ENCODE measurements around the gene HTT-AS.

HTT-AS gene

GRCh38 chr4:3074078-3074845 lies at the start of gene HTT-AS, which contains the start of gene HTT:
TSS of gene HTT-AS (minus strand) at chr4:3074538.
TSS of gene HTT (plus strand) at chr4:3074681. CDS start at chr4:3074826, 145 bp downstream.
- peak; percentile 81 for DNase-seq (ENCODE audit: low read depth)
- TF ChIP-seq CTCF (IDR thresholded peaks at IDR 0.05; ENCODE audit: control insufficient read depth, extremely low read depth, insufficient read depth), result peak; percentile 26
- peak within 1 kb of the TSS; percentile 99 for H3K4me3 ChIP-seq (ENCODE audit: low read depth, low read length)

- DNase-seq (ENCODE audit: low read depth), result no peak
- no peak for TF ChIP-seq CTCF (IDR thresholded peaks at IDR 0.05; ENCODE audit: control insufficient read depth, extremely low read depth, insufficient read depth)
- H3K4me3 ChIP-seq (ENCODE audit: low read depth, low read length), result no peak overlapping the region
Observed at GRCh38 chr4:3123181-3123671, 48.9 kb upstream of the HTT-AS start.

GRCh38 chr4:3122081-3122563 lies 47.8 kb upstream of the HTT-AS start:
- H3K4me3 ChIP-seq (ENCODE audit: low read depth, low read length), result no peak overlapping the region
- no peak for TF ChIP-seq CTCF (IDR thresholded peaks at IDR 0.05; ENCODE audit: control insufficient read depth, extremely low read depth, insufficient read depth)
- DNase-seq (ENCODE audit: low read depth), result no peak

- DNase-seq (ENCODE audit: low read depth), result no peak
- no peak for TF ChIP-seq CTCF (IDR thresholded peaks at IDR 0.05; ENCODE audit: control insufficient read depth, extremely low read depth, insufficient read depth)
Observed at GRCh38 chr4:3121596-3121995, 47.3 kb upstream of the HTT-AS start.

GRCh38 chr4:3121110-3121509 lies 46.8 kb upstream of the HTT-AS start:
- no peak for DNase-seq (ENCODE audit: low read depth)
- H3K4me3 ChIP-seq (ENCODE audit: low read depth, low read length), result no peak overlapping the region
- TF ChIP-seq CTCF (IDR thresholded peaks at IDR 0.05; ENCODE audit: control insufficient read depth, extremely low read depth, insufficient read depth), result no peak

More at GRCh38 chr4:3121596-3121995, 47.3 kb upstream of the HTT-AS start:
- no peak overlapping the region for H3K4me3 ChIP-seq (ENCODE audit: low read depth, low read length)

- no peak for TF ChIP-seq CTCF (IDR thresholded peaks at IDR 0.05; ENCODE audit: control insufficient read depth, extremely low read depth, insufficient read depth)
- H3K4me3 ChIP-seq (ENCODE audit: low read depth, low read length), result no peak overlapping the region
- peak; percentile 17 for DNase-seq (ENCODE audit: low read depth)
Observed at GRCh38 chr4:3119464-3119863, 45.1 kb upstream of the HTT-AS start.
